ENCODE data around the gene TBL1XR1.

Gene TBL1XR1

GRCh38 chr3:177131927-177132636 is 65.2 kb downstream of the TBL1XR1 start:
- no peak overlapping the region for H3K4me3 Mint-ChIP-seq
- no peaks in the 10 kb centered on the region for H3K27me3 Mint-ChIP-seq
- H3K36me3 Mint-ChIP-seq, result peaks cover 26% of the 10 kb centered on the region
- no peaks in the 10 kb centered on the region for H3K9me3 Mint-ChIP-seq (ENCODE audit: low read depth)
- H3K27ac Mint-ChIP-seq, result peak overlapping the region; percentile 8
- H3K4me1 Mint-ChIP-seq (ENCODE audit: low read depth), result peaks cover 77% of the 10 kb centered on the region

GRCh38 chr3:177127008-177127407 is 70.3 kb downstream of the TBL1XR1 start:
- Mint-ChIP-seq H3K4me1 (ENCODE audit: low read depth) (peaks cover 91% of the 10 kb centered on the region), H3K4me3 (no peak overlapping the region), H3K9me3 (ENCODE audit: low read depth) (no peaks in the 10 kb centered on the region), H3K27me3 (no peaks in the 10 kb centered on the region), H3K27ac (peak overlapping the region; percentile 11), H3K36me3 (peaks cover 21% of the 10 kb centered on the region)

GRCh38 chr3:177126015-177126773 is 71.1 kb downstream of the TBL1XR1 start:
- Mint-ChIP-seq H3K9me3 (ENCODE audit: low read depth) (no peaks in the 10 kb centered on the region), H3K4me3 (no peak overlapping the region), H3K36me3 (peaks cover 19% of the 10 kb centered on the region), H3K27me3 (no peaks in the 10 kb centered on the region), H3K27ac (peak overlapping the region; percentile 4), H3K4me1 (ENCODE audit: low read depth) (peaks cover 89% of the 10 kb centered on the region)

GRCh38 chr3:177124882-177125281 is 72.4 kb downstream of the TBL1XR1 start:
- Mint-ChIP-seq H3K9me3 (ENCODE audit: low read depth) (no peaks in the 10 kb centered on the region), H3K4me3 (peak overlapping the region; percentile 20), H3K36me3 (peaks cover 14% of the 10 kb centered on the region), H3K4me1 (ENCODE audit: low read depth) (peaks cover 90% of the 10 kb centered on the region), H3K27ac (peak overlapping the region; percentile 64), H3K27me3 (no peaks in the 10 kb centered on the region)

- peak overlapping the region; percentile 76 for H3K27ac Mint-ChIP-seq
- peaks cover 14% of the 10 kb centered on the region for H3K36me3 Mint-ChIP-seq
- no peaks in the 10 kb centered on the region for H3K9me3 Mint-ChIP-seq (ENCODE audit: low read depth)
- H3K4me3 Mint-ChIP-seq, result peak overlapping the region; percentile 6
- H3K4me1 Mint-ChIP-seq (ENCODE audit: low read depth), result peaks cover 89% of the 10 kb centered on the region
- no peaks in the 10 kb centered on the region for H3K27me3 Mint-ChIP-seq
Observed at GRCh38 chr3:177123822-177124221, 73.5 kb downstream of the TBL1XR1 start.

- H3K36me3 Mint-ChIP-seq, result peaks cover 15% of the 10 kb centered on the region
Observed at GRCh38 chr3:177122183-177122856, 75.0 kb downstream of the TBL1XR1 start.

GRCh38 chr3:177119829-177120228 is 77.5 kb downstream of the TBL1XR1 start:
- Mint-ChIP-seq H3K36me3 (peaks cover 14% of the 10 kb centered on the region), H3K4me1 (ENCODE audit: low read depth) (peaks cover 83% of the 10 kb centered on the region), H3K27me3 (no peaks in the 10 kb centered on the region), H3K27ac (no peak overlapping the region), H3K9me3 (ENCODE audit: low read depth) (peaks cover 3% of the 10 kb centered on the region), H3K4me3 (no peak overlapping the region)

More at GRCh38 chr3:177122183-177122856, 75.0 kb downstream of the TBL1XR1 start:
- no peaks in the 10 kb centered on the region for H3K27me3 Mint-ChIP-seq
- H3K4me1 Mint-ChIP-seq (ENCODE audit: low read depth), result peaks cover 89% of the 10 kb centered on the region
- H3K4me3 Mint-ChIP-seq, result no peak overlapping the region
- H3K27ac Mint-ChIP-seq, result peak overlapping the region; percentile 42
- H3K9me3 Mint-ChIP-seq (ENCODE audit: low read depth), result no peaks in the 10 kb centered on the region

- peaks cover 73% of the 10 kb centered on the region for H3K4me1 Mint-ChIP-seq (ENCODE audit: low read depth)
- H3K9me3 Mint-ChIP-seq (ENCODE audit: low read depth), result peaks cover 3% of the 10 kb centered on the region
- H3K36me3 Mint-ChIP-seq, result peaks cover 11% of the 10 kb centered on the region
- no peak overlapping the region for H3K4me3 Mint-ChIP-seq
- H3K27ac Mint-ChIP-seq, result no peak overlapping the region
- H3K27me3 Mint-ChIP-seq, result no peaks in the 10 kb centered on the region
Observed at GRCh38 chr3:177114253-177114652, 83.0 kb downstream of the TBL1XR1 start.

GRCh38 chr3:177111541-177111949 is 85.7 kb downstream of the TBL1XR1 start:
- Mint-ChIP-seq H3K36me3 (peaks cover 7% of the 10 kb centered on the region), H3K27me3 (no peaks in the 10 kb centered on the region), H3K27ac (peak overlapping the region; percentile 88), H3K4me1 (ENCODE audit: low read depth) (peaks cover 74% of the 10 kb centered on the region), H3K9me3 (ENCODE audit: low read depth) (peaks cover 3% of the 10 kb centered on the region), H3K4me3 (no peak overlapping the region)

GRCh38 chr3:177110895-177111294 is 86.4 kb downstream of the TBL1XR1 start:
- peaks cover 5% of the 10 kb centered on the region for H3K36me3 Mint-ChIP-seq
- no peaks in the 10 kb centered on the region for H3K27me3 Mint-ChIP-seq
- H3K27ac Mint-ChIP-seq, result peak overlapping the region; percentile 88
- H3K9me3 Mint-ChIP-seq (ENCODE audit: low read depth), result peaks cover 3% of the 10 kb centered on the region
- H3K4me3 Mint-ChIP-seq, result no peak overlapping the region
- peaks cover 74% of the 10 kb centered on the region for H3K4me1 Mint-ChIP-seq (ENCODE audit: low read depth)

GRCh38 chr3:177110386-177110785 is 86.9 kb downstream of the TBL1XR1 start:
- H3K9me3 Mint-ChIP-seq (ENCODE audit: low read depth), result peaks cover under 1% of the 10 kb centered on the region
- H3K4me1 Mint-ChIP-seq (ENCODE audit: low read depth), result peaks cover 75% of the 10 kb centered on the region
- peak overlapping the region; percentile 88 for H3K27ac Mint-ChIP-seq
- H3K4me3 Mint-ChIP-seq, result peak overlapping the region; percentile 56
- peaks cover 3% of the 10 kb centered on the region for H3K36me3 Mint-ChIP-seq
- H3K27me3 Mint-ChIP-seq, result no peaks in the 10 kb centered on the region

GRCh38 chr3:177109688-177110330 is 87.5 kb downstream of the TBL1XR1 start:
- H3K27ac Mint-ChIP-seq, result peak overlapping the region; percentile 88
- H3K27me3 Mint-ChIP-seq, result no peaks in the 10 kb centered on the region
- peaks cover 3% of the 10 kb centered on the region for H3K36me3 Mint-ChIP-seq
- peak overlapping the region; percentile 64 for H3K4me3 Mint-ChIP-seq
- peaks cover 78% of the 10 kb centered on the region for H3K4me1 Mint-ChIP-seq (ENCODE audit: low read depth)
- H3K9me3 Mint-ChIP-seq (ENCODE audit: low read depth), result no peaks in the 10 kb centered on the region

GRCh38 chr3:177108648-177109047 is 88.6 kb downstream of the TBL1XR1 start:
- Mint-ChIP-seq H3K27ac (no peak overlapping the region), H3K9me3 (ENCODE audit: low read depth) (no peaks in the 10 kb centered on the region), H3K4me1 (ENCODE audit: low read depth) (peaks cover 85% of the 10 kb centered on the region)

GRCh38 chr3:177107461-177108239 is 89.6 kb downstream of the TBL1XR1 start:
- Mint-ChIP-seq H3K27me3 (no peaks in the 10 kb centered on the region), H3K4me3 (peak overlapping the region; percentile 18), H3K27ac (peak overlapping the region; percentile 42), H3K4me1 (ENCODE audit: low read depth) (peaks cover 79% of the 10 kb centered on the region), H3K36me3 (no peaks in the 10 kb centered on the region), H3K9me3 (ENCODE audit: low read depth) (no peaks in the 10 kb centered on the region)

More at GRCh38 chr3:177108648-177109047, 88.6 kb downstream of the TBL1XR1 start:
- Mint-ChIP-seq H3K27me3 (no peaks in the 10 kb centered on the region), H3K36me3 (peaks cover under 1% of the 10 kb centered on the region), H3K4me3 (no peak overlapping the region)
